Measurements from ENCODE around the gene MRPL47.

The MRPL47 gene

GRCh38 chr3:179541596-179541995, 62.8 kb downstream of the MRPL47 start:
- Histone ChIP-seq H3K4me3 (ENCODE audit: low read depth, low read length) (no peak overlapping the region), H3K9me3 (ENCODE audit: severe bottlenecking) (no peaks in the 10 kb centered on the region), H3K27me3 (ENCODE audit: insufficient read depth, low read depth, severe bottlenecking) (no peaks in the 10 kb centered on the region), H3K36me3 (no peaks in the 10 kb centered on the region), H3K27ac (no peak overlapping the region)
- no peak for DNase-seq
- TF ChIP-seq, protein P1, sequence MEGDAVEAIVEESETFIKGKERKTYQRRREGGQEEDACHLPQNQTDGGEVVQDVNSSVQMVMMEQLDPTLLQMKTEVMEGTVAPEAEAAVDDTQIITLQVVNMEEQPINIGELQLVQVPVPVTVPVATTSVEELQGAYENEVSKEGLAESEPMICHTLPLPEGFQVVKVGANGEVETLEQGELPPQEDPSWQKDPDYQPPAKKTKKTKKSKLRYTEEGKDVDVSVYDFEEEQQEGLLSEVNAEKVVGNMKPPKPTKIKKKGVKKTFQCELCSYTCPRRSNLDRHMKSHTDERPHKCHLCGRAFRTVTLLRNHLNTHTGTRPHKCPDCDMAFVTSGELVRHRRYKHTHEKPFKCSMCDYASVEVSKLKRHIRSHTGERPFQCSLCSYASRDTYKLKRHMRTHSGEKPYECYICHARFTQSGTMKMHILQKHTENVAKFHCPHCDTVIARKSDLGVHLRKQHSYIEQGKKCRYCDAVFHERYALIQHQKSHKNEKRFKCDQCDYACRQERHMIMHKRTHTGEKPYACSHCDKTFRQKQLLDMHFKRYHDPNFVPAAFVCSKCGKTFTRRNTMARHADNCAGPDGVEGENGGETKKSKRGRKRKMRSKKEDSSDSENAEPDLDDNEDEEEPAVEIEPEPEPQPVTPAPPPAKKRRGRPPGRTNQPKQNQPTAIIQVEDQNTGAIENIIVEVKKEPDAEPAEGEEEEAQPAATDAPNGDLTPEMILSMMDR (IDR thresholded peaks at IDR 0.05; ENCODE audit: low read depth, low read length) = no peak

GRCh38 chr3:179541094-179541493, 63.3 kb downstream of the MRPL47 start:
- H3K27me3 ChIP-seq (ENCODE audit: insufficient read depth, low read depth, severe bottlenecking) = no peaks in the 10 kb centered on the region
- no peaks in the 10 kb centered on the region for H3K36me3 ChIP-seq
- H3K4me3 ChIP-seq (ENCODE audit: low read depth, low read length) = no peak overlapping the region
- TF ChIP-seq, protein P1 (IDR thresholded peaks at IDR 0.05; ENCODE audit: low read depth, low read length) = no peak
- H3K9me3 ChIP-seq (ENCODE audit: severe bottlenecking) = no peaks in the 10 kb centered on the region
- DNase-seq = no peak
- H3K27ac ChIP-seq = no peak overlapping the region

All from WERI-Rb-1 (cell line).